CD14-positive monocyte (primary cell): ENCODE data around the gene FMO3. TPM values are rescaled to one million over a fixed set of nuclear protein-coding genes. Genes with fewer than 3 reads are reported as not detected.

Experiments
- DNase-seq, 3 donors: peaks; one replicate each; pipeline ENCODE4 v3.0.0-alpha.2; 2011 to 2022
- H2AFZ ChIP-seq: 2 replicates; pipeline ENCODE4 v1.6.0; 2012; ENCODE audit warnings: mild to moderate bottlenecking, low read depth, low read length, inconsistent platforms; ENCODE audit not compliant: insufficient read depth, poor library complexity, severe bottlenecking
- H3K27ac ChIP-seq, 2 donors: 1 replicate in 1 of 2; 2 replicates in 1 of 2; pipeline ENCODE4 v1.5.1; 2012 to 2013; ENCODE audit warnings: low read length in 2 of 2, control low read depth in 1 of 2, inconsistent platforms in 1 of 2, low read depth in 1 of 2, mild to moderate bottlenecking in 1 of 2
- H3K27me3 ChIP-seq, 2 donors: one replicate each; pipeline versions ENCODE4 v1.6.0 to v1.6.1; 2011 to 2013; ENCODE audit warnings: low read length in 2 of 2; ENCODE audit not compliant: control insufficient read depth in 2 of 2, insufficient read depth in 2 of 2
- H3K36me3 ChIP-seq, 2 donors: replicated peaks in 1 of 2; 1 replicate in 1 of 2; 2 replicates in 1 of 2; pipeline versions ENCODE4 v1.5.1 to v1.6.1; 2012 to 2013; ENCODE audit warnings: low read length in 2 of 2, control low read depth in 1 of 2, inconsistent platforms in 1 of 2, mild to moderate bottlenecking in 1 of 2; ENCODE audit not compliant: insufficient read depth in 2 of 2, control insufficient read depth in 1 of 2
- H3K4me1 ChIP-seq, 2 donors: 1 replicate in 1 of 2; 2 replicates in 1 of 2; pipeline versions ENCODE4 v1.5.1 to v1.6.1; 2012 to 2013; ENCODE audit warnings: low read length in 2 of 2, control low read depth in 1 of 2, inconsistent platforms in 1 of 2, mild to moderate bottlenecking in 1 of 2, moderate library complexity in 1 of 2; ENCODE audit not compliant: insufficient read depth in 2 of 2, control insufficient read depth in 1 of 2
- H3K4me2 ChIP-seq: replicated peaks from 2 replicates; pipeline ENCODE3; 2012; ENCODE audit warnings: low read length, moderate library complexity, mild to moderate bottlenecking; ENCODE audit not compliant: poor library complexity, severe bottlenecking; ENCODE audit errors: extremely low read depth
- H3K4me3 ChIP-seq, 3 experiments: fragments of 200-600 bp in 1 of 3; sonication (generic) in 1 of 3; replicated peaks in 1 of 3; 1 replicate in 2 of 3; 2 replicates in 1 of 3; pipeline ENCODE4 v1.5.1; 2011 to 2013; ENCODE audit warnings: low read length in 3 of 3, mild to moderate bottlenecking in 3 of 3, control low read depth in 2 of 3, low read depth in 2 of 3, inconsistent platforms in 1 of 3, moderate library complexity in 1 of 3
- H3K79me2 ChIP-seq: 2 replicates; pipeline ENCODE4 v1.6.0; 2012; ENCODE audit warnings: mild to moderate bottlenecking, control low read depth, inconsistent platforms, low read length, moderate library complexity; ENCODE audit not compliant: insufficient read depth
- H3K9ac ChIP-seq: 2 replicates; pipeline ENCODE4 v1.6.0; 2017; ENCODE audit warnings: low read length, mild to moderate bottlenecking; ENCODE audit not compliant: insufficient read depth, poor library complexity, severe bottlenecking
- H3K9me3 ChIP-seq, 2 donors: replicated peaks in 1 of 2; 1 replicate in 1 of 2; 2 replicates in 1 of 2; pipeline versions ENCODE4 v1.5.1 to v1.6.1; 2012 to 2013; ENCODE audit warnings: low read length in 2 of 2, control low read depth in 1 of 2; ENCODE audit not compliant: control insufficient read depth in 1 of 2, insufficient read depth in 1 of 2
- H4K20me1 ChIP-seq: 2 replicates; pipeline ENCODE4 v1.6.0; 2012; ENCODE audit warnings: mild to moderate bottlenecking, low read length, control low read depth, moderate library complexity; ENCODE audit not compliant: insufficient read depth
- H3K27ac Mint-ChIP-seq, 7 donors: one replicate each; pipeline ENCODE4 v1.8.0; 2020; ENCODE audit warnings: mild to moderate bottlenecking in 7 of 7, mixed read lengths in 7 of 7, moderate library complexity in 6 of 7, inconsistent platforms in 2 of 7
- H3K27me3 Mint-ChIP-seq, 3 donors: one replicate each; pipeline ENCODE4 v1.8.0; 2021 to 2022; ENCODE audit warnings: low read depth in 3 of 3, mild to moderate bottlenecking in 3 of 3, mixed read lengths in 3 of 3, moderate library complexity in 3 of 3, inconsistent platforms in 1 of 3
- H3K36me3 Mint-ChIP-seq, 2 donors: one replicate each; pipeline ENCODE4 v1.8.0; 2020; ENCODE audit warnings: mixed read lengths in 2 of 2, inconsistent platforms in 1 of 2, mild to moderate bottlenecking in 1 of 2
- H3K4me1 Mint-ChIP-seq: one replicate; pipeline ENCODE4 v1.8.0; 2020; ENCODE audit warnings: mild to moderate bottlenecking, mixed read lengths
- H3K4me3 Mint-ChIP-seq, 2 donors: one replicate each; pipeline ENCODE4 v1.8.0; 2020; ENCODE audit warnings: mild to moderate bottlenecking in 2 of 2, mixed read lengths in 2 of 2, moderate library complexity in 1 of 2
- H3K9me3 Mint-ChIP-seq, 7 donors: one replicate each; pipeline ENCODE4 v1.8.0; 2020 to 2022; ENCODE audit warnings: mixed read lengths in 7 of 7, mild to moderate bottlenecking in 6 of 7, moderate library complexity in 6 of 7, inconsistent platforms in 2 of 7
- WGBS: methylation state at CpG from one replicate; pipeline ENCODE4 v1.1.5; 2013; ENCODE audit warnings: missing lambda C conversion rate; ENCODE audit not compliant: insufficient coverage; 5-methylcytosine and 5-hydroxymethylcytosine counted together
- intact Hi-C, 2 donors: fragments of 100-400 bp; cut with micrococcal nuclease; formaldehyde crosslinking; loops; one replicate each; pipeline versions ENCODE4 v1.15.0 to v1.15.1; 2023
- polyA plus RNA-seq, 3 donors: library from polyadenylated mRNA; depleted of rRNA in 1 of 3; unstranded in 2 of 3; stranded (reverse) in 1 of 3; fragments of 300-500 nt in 2 of 3; fragments of >200 nt in 1 of 3; fragmentation: Illumina TruSeq in 2 of 3; gene quantifications; 1 replicate in 2 of 3; 2 replicates in 1 of 3; pipeline ENCODE4 v1.2.3, GENCODE V29; 2012 to 2021
- TF ChIP-seq, protein P1 (sequence below): fragments of 200-600 bp; IDR thresholded peaks from one replicate; pipeline ENCODE4 v1.8.0; 2022; ENCODE audit warnings: antibody characterized with exemption, mild to moderate bottlenecking

The FMO3 gene
- polyA plus RNA-seq, 3 donors, result not detected

DNA sequence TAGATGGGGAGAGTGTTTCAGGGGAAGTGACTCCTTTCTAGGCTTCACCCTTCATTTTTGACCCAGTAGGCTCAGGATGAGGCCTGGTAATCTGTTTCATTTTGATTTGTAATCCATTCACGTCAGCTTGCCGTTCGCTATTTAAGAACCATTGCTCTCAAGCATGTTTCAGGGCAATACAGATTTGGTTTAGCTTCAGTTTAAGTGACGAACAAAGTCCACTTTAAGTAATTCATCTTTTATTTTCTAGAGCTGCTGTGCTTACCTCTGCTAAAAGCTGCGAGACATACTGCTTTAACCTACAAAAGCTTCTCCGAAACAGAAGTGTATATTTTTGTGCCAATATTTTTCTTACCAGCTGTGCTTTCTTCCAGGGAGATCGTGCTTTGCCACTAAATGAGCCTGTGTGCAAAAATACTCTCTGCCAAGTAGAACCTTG, 8.9 kb upstream of the FMO3 start:
- no peak overlapping the region for H3K4me2 ChIP-seq
- intact Hi-C loops, result no loop called here

DNA sequence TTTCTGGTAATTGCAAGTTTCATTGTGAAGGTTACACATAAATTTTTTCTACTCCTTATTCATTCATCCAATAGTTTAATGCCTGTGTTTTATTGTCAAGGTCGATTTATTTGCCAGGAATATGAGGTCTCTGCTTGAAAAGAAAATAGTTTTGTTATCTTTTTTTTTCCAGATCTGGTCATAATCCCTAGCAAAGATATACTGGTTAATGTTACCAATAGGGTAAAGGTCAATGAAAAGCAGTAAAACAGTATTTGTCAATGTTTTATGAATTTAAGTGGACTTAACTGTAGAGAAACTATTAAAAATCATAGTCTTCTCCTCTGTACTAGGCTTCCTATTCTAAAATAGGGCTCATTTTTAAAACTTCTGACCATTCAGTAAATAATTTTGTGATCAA, 8.1 kb upstream of the FMO3 start:
- Mint-ChIP-seq H3K36me3 (no peaks in the 10 kb centered on the region), H3K4me1 (no peaks in the 10 kb centered on the region), H3K9me3 (peaks cover 0 to 4% (median 0%) of the 10 kb centered on the region in 7 donors), H3K27ac (no peak overlapping the region), H3K4me3 (no peak overlapping the region), H3K27me3 (no peaks in the 10 kb centered on the region)
- H3K9ac ChIP-seq, result no peak overlapping the region
- H3K9me3 ChIP-seq, result no peaks in the 10 kb centered on the region
- H3K4me2 ChIP-seq, result no peak overlapping the region
- no peak for DNase-seq
- no peak overlapping the region for H3K27ac ChIP-seq
- no CpG with 5 or more reads among the region's 1 CpG for WGBS
- no peaks in the 10 kb centered on the region for H3K79me2 ChIP-seq
- no peaks in the 10 kb centered on the region for H3K36me3 ChIP-seq
- TF ChIP-seq, protein P1, sequence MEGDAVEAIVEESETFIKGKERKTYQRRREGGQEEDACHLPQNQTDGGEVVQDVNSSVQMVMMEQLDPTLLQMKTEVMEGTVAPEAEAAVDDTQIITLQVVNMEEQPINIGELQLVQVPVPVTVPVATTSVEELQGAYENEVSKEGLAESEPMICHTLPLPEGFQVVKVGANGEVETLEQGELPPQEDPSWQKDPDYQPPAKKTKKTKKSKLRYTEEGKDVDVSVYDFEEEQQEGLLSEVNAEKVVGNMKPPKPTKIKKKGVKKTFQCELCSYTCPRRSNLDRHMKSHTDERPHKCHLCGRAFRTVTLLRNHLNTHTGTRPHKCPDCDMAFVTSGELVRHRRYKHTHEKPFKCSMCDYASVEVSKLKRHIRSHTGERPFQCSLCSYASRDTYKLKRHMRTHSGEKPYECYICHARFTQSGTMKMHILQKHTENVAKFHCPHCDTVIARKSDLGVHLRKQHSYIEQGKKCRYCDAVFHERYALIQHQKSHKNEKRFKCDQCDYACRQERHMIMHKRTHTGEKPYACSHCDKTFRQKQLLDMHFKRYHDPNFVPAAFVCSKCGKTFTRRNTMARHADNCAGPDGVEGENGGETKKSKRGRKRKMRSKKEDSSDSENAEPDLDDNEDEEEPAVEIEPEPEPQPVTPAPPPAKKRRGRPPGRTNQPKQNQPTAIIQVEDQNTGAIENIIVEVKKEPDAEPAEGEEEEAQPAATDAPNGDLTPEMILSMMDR, result no peak
- H4K20me1 ChIP-seq, result no peaks in the 10 kb centered on the region
- no peaks in the 10 kb centered on the region for H3K27me3 ChIP-seq
- intact Hi-C loops, result no loop called here
- no peaks in the 10 kb centered on the region for H3K4me1 ChIP-seq
- no peak overlapping the region for H3K4me3 ChIP-seq
- H2AFZ ChIP-seq, result no peak overlapping the region

More for the DNA sequence above, 8.9 kb upstream of the FMO3 start:
- Mint-ChIP-seq H3K27me3 (no peaks in the 10 kb centered on the region), H3K4me3 (no peak overlapping the region), H3K9me3 (peaks cover 0 to 3% (median 0%) of the 10 kb centered on the region in 7 donors), H3K36me3 (no peaks in the 10 kb centered on the region), H3K4me1 (no peaks in the 10 kb centered on the region), H3K27ac (no peak overlapping the region)
- Histone ChIP-seq H3K36me3 (no peaks in the 10 kb centered on the region), H3K4me1 (no peaks in the 10 kb centered on the region), H4K20me1 (no peaks in the 10 kb centered on the region), H3K27me3 (no peaks in the 10 kb centered on the region), H3K9ac (no peak overlapping the region), H3K79me2 (no peaks in the 10 kb centered on the region), H3K27ac (no peak overlapping the region), H2AFZ (no peak overlapping the region), H3K9me3 (no peaks in the 10 kb centered on the region), H3K4me3 (no peak overlapping the region)
- TF ChIP-seq, protein P1, result no peak
- DNase-seq, result no peak
- 95% methylated on average over 6 of the region's 7 CpGs for WGBS
